Cardiac septum (tissue), 1 donor: Measurements from ENCODE around the gene PLEKHA3. TPM values are rescaled to one million over a fixed set of nuclear protein-coding genes. Genes with fewer than 3 reads are reported as not detected.

Experiments used
- total RNA-seq: library from RNA; stranded (reverse); fragmentation: NEBNext Ultra II Directional; extraction: Animal tissue kit (Norgen Biotek cat#: 25700); gene quantifications from one replicate; pipeline ENCODE4 v1.2.1, GENCODE V29; 2021
- donor health status: DM: no; HTN: no; CAD: no.

Gene PLEKHA3
- total RNA-seq, 1 donor from 2014 or later, result 44.3 TPM

Other genes starting within 250 kb of the PLEKHA3 start
- gene PRKRA, start 29.3 kb upstream of the PLEKHA3 start, total RNA-seq, result 46.7 TPM
- gene PJVK, start 29.1 kb upstream of the PLEKHA3 start, total RNA-seq, result 1.6 TPM
- gene FKBP7, start 1.9 kb upstream of the PLEKHA3 start, total RNA-seq, result 6.5 TPM